GM12878 (cell line): ENCODE data around the gene C1orf21. TPM values are rescaled to one million over a fixed set of nuclear protein-coding genes. Genes with fewer than 3 reads are reported as not detected.

Experiments used
- ATAC-seq: fragments of 200-7000 bp; cut with Tn5 transposase; 3 replicates; pipeline ENCODE4 v1.9.1; 2020; ENCODE audit warnings: mild to moderate bottlenecking, moderate library complexity
- BruUV-seq: library from RNA; stranded (reverse); fragments of 400-500 nt; replicated peaks from 2 replicates; lab custom pipeline; 2021; lab: Mats Ljungman, UMichigan
- CTCF ChIA-PET: fragments of 300-600 bp; sonication (Branson Sonifier 250); formaldehyde crosslinking; extraction: SDS; loops from one replicate; lab custom pipeline; 2021; ENCODE audit warnings: inconsistent platforms; lab: Yijun Ruan, JAX
- POLR2A ChIA-PET: fragments of 350-600 bp; formaldehyde crosslinking; extraction: SDS; loops from one replicate; lab custom pipeline; 2021; ENCODE audit warnings: inconsistent platforms; lab: Charles Lee
- RAD21 ChIA-PET: fragments of 300-600 bp; sonication (Branson Sonifier 250); formaldehyde crosslinking; loops from one replicate; lab custom pipeline; 2023; ENCODE audit warnings: antibody characterized with exemption; ENCODE audit not compliant: unreplicated experiment; lab: Charles Lee
- SMC1A ChIA-PET: fragments of 300-600 bp; sonication (Branson Sonifier 250); formaldehyde crosslinking; loops from one replicate; lab custom pipeline; 2023; ENCODE audit not compliant: unreplicated experiment, uncharacterized antibody; lab: Charles Lee
- DNase-seq: peaks from one replicate; pipeline ENCODE4 v3.0.0-alpha.2; 2011; ENCODE audit warnings: low read depth, low spot score
- FAIRE-seq: peaks from 3 replicates; lab custom pipeline; 2011; peaks lifted over from hg19 to GRCh38; lab: Jason Lieb, UNC
- H2AFZ ChIP-seq: 2 replicates; pipeline ENCODE4 v1.6.0; 2011; ENCODE audit warnings: low read depth, low read length, control low read depth; ENCODE audit not compliant: control insufficient read depth
- H3K27ac ChIP-seq: 2 replicates; pipeline ENCODE4 v1.5.1; 2011; ENCODE audit warnings: control low read depth; ENCODE audit not compliant: control insufficient read depth, insufficient read depth
- H3K27me3 ChIP-seq, 2 experiments: replicated peaks in 1 of 2; 2 replicates each; pipeline versions ENCODE4 v1.6.0 to v1.6.1; 2011; ENCODE audit warnings: low read length in 1 of 2; ENCODE audit not compliant: control insufficient read depth in 2 of 2, insufficient read depth in 2 of 2
- H3K36me3 ChIP-seq, 2 experiments: 2 replicates each; pipeline ENCODE4 v1.5.1; 2011; ENCODE audit warnings: low read length in 1 of 2; ENCODE audit not compliant: control insufficient read depth in 2 of 2, insufficient read depth in 2 of 2
- H3K4me1 ChIP-seq: 2 replicates; pipeline ENCODE4 v1.6.1; 2011; ENCODE audit warnings: mild to moderate bottlenecking, low read length, moderate library complexity, mixed read lengths; ENCODE audit not compliant: control insufficient read depth, insufficient read depth
- H3K4me2 ChIP-seq: 2 replicates; pipeline ENCODE4 v1.6.0; 2011; ENCODE audit warnings: control low read depth; ENCODE audit not compliant: control insufficient read depth, insufficient read depth
- H3K4me3 ChIP-seq: fragments of 200-600 bp; sonication (generic); 2 replicates; pipeline ENCODE4 v1.5.1; 2016
- H3K79me2 ChIP-seq: 2 replicates; pipeline ENCODE4 v1.6.0; 2011; ENCODE audit warnings: low read length; ENCODE audit not compliant: control insufficient read depth, insufficient read depth
- H3K9ac ChIP-seq: 2 replicates; pipeline ENCODE4 v1.8.0; 2011; ENCODE audit warnings: low read length, control low read depth, mixed read lengths; ENCODE audit not compliant: control insufficient read depth, insufficient read depth
- H3K9me3 ChIP-seq: replicated peaks from 3 replicates; pipeline ENCODE4 v1.5.1; 2011; ENCODE audit warnings: mild to moderate bottlenecking, low read length; ENCODE audit not compliant: control insufficient read depth, insufficient read depth
- H4K20me1 ChIP-seq: 2 replicates; pipeline ENCODE4 v1.6.0; 2011; ENCODE audit not compliant: control insufficient read depth, insufficient read depth
- ATF7 ChIP-seq: fragments of 450-650 bp; IDR thresholded peaks from 2 replicates; pipeline ENCODE4 v1.6.1; 2016; ENCODE audit warnings: low read depth, mild to moderate bottlenecking
- GABPA ChIP-seq: IDR thresholded peaks from 2 replicates; pipeline ENCODE4 v1.6.1; 2014; ENCODE audit warnings: antibody characterized with exemption, low read depth, mild to moderate bottlenecking, inconsistent platforms
- HDGF ChIP-seq: fragments of 450-650 bp; IDR thresholded peaks from 2 replicates; pipeline ENCODE4 v1.6.1; 2016; ENCODE audit warnings: antibody characterized with exemption
- PAX5 ChIP-seq: IDR thresholded peaks from 2 replicates; pipeline ENCODE4 v1.6.1; 2011; ENCODE audit warnings: low read depth, low read length, borderline replicate concordance
- PAX8 ChIP-seq: fragments of 450-650 bp; IDR thresholded peaks from 2 replicates; pipeline ENCODE4 v1.6.1; 2017; ENCODE audit warnings: mild to moderate bottlenecking, moderate library complexity
- ZBTB33 ChIP-seq: fragments of 450-650 bp; IDR thresholded peaks from 2 replicates; pipeline ENCODE4 v1.6.1; 2017; ENCODE audit warnings: mild to moderate bottlenecking
- in situ Hi-C: fragments of 300-500 bp; cut with MboI; formaldehyde crosslinking; loops from 9 replicates; pipeline ENCODE4 v1.14.3; 2018; ENCODE audit warnings: mixed read lengths
- intact Hi-C: fragments of 100-400 bp; cut with micrococcal nuclease; formaldehyde crosslinking; loops from one replicate; pipeline ENCODE4 v1.14.2; 2022; ENCODE audit not compliant: unreplicated experiment
- polyA plus RNA-seq, 11 experiments: library from polyadenylated mRNA; depleted of rRNA in 4 of 11; unstranded in 6 of 11; stranded (reverse) in 5 of 11; fragments of >200 nt; fragmentation: Nextera tagmentation in 4 of 11; fragmentation: Illumina TruSeq in 1 of 11; extraction: Ambion mirVana in 4 of 11; extraction: Trizol in 1 of 11; gene quantifications; 1 replicate in 1 of 11; 2 replicates in 10 of 11; pipeline versions ENCODE4 v1.2.1 to v1.2.3, GENCODE V29; 2011 to 2016; ENCODE audit warnings: inconsistent platforms in 2 of 11, missing spikeins in 2 of 11, low read depth in 1 of 11
- total RNA-seq, 4 experiments: library from RNA; depleted of rRNA in 3 of 4; stranded (reverse); fragments of >200 nt in 3 of 4; fragmentation: Illumina TruSeq in 1 of 4; extraction: Trizol in 1 of 4; gene quantifications; 2 replicates each; pipeline versions ENCODE4 v1.2.1 to v1.2.3, GENCODE V29; 2013 to 2021
- TF ChIP-seq, protein P1 (sequence below): IDR thresholded peaks from 2 replicates; pipeline ENCODE4 v1.6.1; 2012; ENCODE audit warnings: low read depth, low read length, improper control_type of control experiment

Gene C1orf21
- total and polyA plus RNA-seq, 10 of the 15 experiments (the other 5 are each of a cell fraction or from before 2014, with no cell fraction given), result 0.03 to 1.6 (median 0.17) TPM; not detected in 3

- TF ChIP-seq HDGF (no peak), PAX5 (no peak), ATF7 (no peak), PAX8 (no peak), GABPA (no peak), ZBTB33 (no peak)
- TF ChIP-seq, protein P1, sequence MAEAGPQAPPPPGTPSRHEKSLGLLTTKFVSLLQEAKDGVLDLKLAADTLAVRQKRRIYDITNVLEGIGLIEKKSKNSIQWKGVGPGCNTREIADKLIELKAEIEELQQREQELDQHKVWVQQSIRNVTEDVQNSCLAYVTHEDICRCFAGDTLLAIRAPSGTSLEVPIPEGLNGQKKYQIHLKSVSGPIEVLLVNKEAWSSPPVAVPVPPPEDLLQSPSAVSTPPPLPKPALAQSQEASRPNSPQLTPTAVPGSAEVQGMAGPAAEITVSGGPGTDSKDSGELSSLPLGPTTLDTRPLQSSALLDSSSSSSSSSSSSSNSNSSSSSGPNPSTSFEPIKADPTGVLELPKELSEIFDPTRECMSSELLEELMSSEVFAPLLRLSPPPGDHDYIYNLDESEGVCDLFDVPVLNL, result no peak
- ATAC-seq, result no peak
- Histone ChIP-seq H3K9ac (no peak overlapping the region), H4K20me1 (no peaks in the 10 kb centered on the region), H3K4me1 (no peaks in the 10 kb centered on the region), H3K4me3 (no peak overlapping the region), H3K79me2 (no peaks in the 10 kb centered on the region), H3K36me3 (no peaks in the 10 kb centered on the region), H2AFZ (no peak overlapping the region), H3K27ac (no peak overlapping the region), H3K9me3 (no peaks in the 10 kb centered on the region), H3K4me2 (no peak overlapping the region), H3K27me3 (no peaks in the 10 kb centered on the region)
- no peak for FAIRE-seq
- DNase-seq, result no peak
- in situ Hi-C loops, result no loop called here
- no TSS peak for BruUV-seq
- ChIA-PET RAD21 (no interaction called here), POLR2A (interaction anchor here (0.7 kb wide), 1 partner anchor 13 kb away, joined by 4 read pairs; no protein-coding TSS in a partner anchor), SMC1A (interaction anchor here (1.4 kb wide), 1 partner anchor 44 kb away, joined by 3 read pairs; no protein-coding TSS in a partner anchor), CTCF (no interaction called here)
- intact Hi-C loops, result no loop called here
Observed at GRCh38 chr1:184467295-184467694, 80.5 kb downstream of the C1orf21 start.
